CD4-positive, alpha-beta T cell treated with Interleukin-15 for 4 hours (primary cell): ENCODE data around the gene STK39.
A peak's percentile ranks its signal among the peaks of the same experiment; 100 is the strongest.
"Not testable (repeated sequence)": the region's sequence is repeated elsewhere in the genome, so short reads cannot be mapped to it uniquely, and the experiment has no call there.

Experiments used
- DNase-seq: peaks from one replicate; pipeline ENCODE4 v3.0.0-alpha.2; 2020; ENCODE audit warnings: low spot score

Gene STK39

DNA sequence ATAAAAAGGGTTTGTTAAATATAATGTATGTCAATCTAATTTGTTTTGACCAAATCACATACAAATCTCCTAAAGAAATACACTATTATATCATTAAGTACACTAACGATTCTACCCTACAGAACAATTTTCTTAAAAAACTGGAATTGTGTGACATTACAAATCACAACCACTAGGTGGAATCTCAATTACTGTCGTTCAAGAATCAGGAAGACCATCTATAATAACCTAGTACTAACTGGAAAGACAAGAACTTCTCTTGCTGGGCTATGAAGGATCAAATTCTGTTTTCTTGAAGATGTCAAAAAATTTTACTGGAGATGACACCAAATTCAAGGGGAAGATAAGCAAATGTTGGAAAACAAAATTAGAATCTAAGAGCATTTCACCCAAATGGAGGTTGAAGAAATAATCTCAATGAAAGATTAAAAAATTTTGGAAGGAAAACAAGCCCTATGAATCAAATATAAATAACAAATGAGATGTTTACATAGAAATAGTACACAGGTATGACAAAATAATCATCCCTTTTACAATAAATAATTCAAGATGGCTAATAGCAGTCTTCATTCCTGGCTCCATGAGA lies 110.9 kb downstream of the STK39 start:
- DNase-seq: peak; percentile 42

DNA sequence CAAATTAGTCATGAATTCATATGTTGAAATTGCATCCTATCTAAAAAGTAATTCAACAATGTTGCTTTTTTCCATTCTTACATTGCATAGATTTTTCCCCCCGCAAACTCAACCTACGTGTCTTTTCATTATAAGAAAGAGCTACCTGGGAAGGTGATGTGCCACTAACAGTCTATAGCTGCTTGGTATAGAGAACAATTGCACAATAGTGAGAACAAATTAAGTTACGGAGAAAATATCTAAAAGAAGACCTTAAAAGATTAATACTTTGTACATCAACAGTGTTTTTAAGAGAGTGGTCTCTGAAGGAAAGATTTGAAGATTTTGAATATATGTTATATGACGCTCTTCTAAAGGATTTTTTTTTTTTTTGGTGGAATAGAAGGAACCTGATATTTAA lies 111.8 kb downstream of the STK39 start:
- no peak for DNase-seq

DNA sequence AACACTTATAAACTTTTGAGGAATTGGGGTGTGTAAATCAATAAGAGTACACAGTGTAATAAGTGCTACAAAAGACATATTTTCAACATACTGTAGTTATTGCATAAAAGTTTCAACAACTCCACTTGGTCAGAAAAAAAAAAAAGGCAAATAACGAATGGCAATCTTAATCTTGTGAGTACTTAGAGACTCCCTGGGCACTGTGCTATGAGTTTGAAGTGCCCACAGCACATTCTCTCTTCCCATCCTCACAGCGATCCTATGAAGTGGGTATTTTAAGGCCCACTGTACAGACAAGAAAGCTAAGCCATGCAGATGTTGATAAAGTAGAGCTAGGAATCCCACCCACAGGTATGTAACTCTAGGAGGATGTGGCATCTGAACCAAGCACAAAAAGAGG lies 112.3 kb downstream of the STK39 start:
- no peak for DNase-seq

DNA sequence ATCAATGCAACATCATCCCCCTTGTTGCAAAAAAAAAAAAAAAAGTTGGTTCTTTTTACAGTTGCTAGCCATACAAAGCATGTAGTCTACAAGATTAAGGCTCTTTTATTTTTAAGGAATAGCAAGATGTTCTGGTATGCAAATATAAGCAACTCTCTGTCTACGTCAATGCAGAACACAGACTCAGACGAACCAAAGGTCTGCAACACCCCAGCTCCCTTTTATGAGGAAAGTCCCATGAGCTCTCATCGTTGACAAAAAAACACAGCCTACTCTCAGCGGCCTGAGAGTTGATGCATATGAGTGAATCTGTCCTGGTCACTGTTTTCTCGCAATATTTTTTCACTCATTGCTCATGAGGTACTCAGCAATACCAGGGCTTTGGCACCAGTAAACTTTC lies 112.9 kb downstream of the STK39 start:
- DNase-seq: no peak

DNA sequence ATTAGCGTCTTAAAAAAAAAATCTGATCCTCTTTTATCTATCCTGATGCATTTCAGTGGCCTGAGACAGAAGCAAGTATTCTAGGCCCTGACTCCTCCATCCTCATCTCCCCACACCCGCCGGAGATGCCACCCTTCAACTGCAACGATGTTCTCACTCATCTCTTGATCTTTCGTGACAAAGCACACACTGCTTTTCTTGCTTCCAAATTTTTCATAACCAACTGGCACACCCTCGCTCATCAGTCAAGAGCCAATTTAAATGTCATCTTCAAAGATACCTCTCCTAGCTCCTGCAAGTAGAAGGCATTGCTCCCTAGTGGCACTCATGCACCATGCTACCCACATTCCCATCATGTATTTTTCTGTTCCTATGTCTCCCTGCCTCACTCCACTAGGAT lies 115.0 kb downstream of the STK39 start:
- no peak for DNase-seq

DNA sequence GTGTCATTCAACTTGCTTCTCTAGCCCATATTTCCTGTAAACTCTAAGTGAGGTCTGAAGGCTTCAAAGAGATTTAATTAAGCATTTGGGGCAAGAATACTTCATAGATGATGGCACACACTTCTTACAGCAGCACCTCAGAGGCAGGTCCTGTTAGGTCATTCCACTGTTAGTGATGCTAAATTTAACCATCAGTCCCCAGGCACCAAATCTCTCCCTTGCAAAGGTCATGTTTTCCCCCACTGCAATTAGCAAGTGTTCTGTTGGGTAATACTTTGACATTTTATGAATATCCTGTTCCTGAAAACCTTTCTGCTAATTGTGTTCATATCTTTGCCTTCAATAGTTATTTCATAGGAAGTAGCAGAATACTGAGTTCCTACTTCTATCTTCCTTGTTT lies 117.0 kb downstream of the STK39 start:
- no peak for DNase-seq

DNA sequence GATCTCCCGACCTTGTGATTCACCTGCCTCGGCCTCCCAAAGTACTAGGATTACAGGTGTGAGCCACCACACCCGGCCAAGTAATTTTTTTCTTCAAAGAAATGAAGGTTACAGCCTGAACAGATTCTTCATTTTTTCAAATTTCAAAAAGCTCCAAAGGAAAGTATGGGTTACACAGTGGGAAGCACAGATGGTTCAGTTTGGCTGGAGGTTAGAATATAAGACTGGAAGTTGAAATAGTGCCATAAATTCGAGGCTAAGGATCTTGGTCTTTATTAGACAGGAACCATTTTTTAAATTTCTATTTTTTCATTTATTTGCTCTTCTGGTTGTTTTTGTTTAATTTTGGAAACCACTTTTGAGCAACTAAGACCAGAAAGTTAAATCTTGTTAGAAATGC lies 120.0 kb downstream of the STK39 start:
- DNase-seq: no peak

DNA sequence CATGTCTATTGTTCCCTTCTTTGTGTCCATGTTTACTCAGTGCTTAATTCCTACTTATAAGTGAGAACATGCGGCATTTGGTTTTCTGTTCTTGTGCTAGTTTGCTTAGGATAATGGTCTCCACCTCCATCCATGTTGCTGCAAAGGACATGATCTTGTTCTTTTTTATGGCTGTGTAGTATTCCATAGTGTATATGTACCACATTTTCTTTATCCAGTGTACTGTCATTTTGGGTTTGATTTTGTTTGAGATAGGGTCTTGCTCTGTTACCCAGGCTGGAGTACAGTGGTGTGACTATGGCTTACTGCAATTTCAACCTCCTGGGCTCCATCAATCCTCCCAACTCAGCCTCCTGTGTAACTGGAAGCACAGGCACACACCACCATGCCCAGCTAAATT lies 125.2 kb downstream of the STK39 start:
- DNase-seq: not testable (repeated sequence)

DNA sequence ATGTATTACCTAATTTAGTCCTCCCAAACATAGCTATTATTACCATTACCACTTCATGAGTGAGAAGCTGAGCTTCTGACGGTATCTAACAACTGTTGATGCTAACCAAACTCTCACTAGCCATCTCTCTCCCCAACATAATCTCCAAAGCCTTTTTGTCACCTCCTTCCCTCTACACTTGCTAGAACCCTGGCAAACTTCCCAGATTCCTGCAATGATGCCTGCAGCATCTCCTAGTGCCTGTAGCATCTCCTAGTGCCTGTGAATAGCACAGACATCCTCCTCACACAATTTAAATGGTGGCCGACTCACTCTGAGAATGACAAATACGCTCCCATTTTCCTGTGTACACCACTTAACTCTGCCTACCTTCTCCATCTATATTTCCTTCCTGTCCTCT lies 126.7 kb downstream of the STK39 start:
- no peak for DNase-seq

DNA sequence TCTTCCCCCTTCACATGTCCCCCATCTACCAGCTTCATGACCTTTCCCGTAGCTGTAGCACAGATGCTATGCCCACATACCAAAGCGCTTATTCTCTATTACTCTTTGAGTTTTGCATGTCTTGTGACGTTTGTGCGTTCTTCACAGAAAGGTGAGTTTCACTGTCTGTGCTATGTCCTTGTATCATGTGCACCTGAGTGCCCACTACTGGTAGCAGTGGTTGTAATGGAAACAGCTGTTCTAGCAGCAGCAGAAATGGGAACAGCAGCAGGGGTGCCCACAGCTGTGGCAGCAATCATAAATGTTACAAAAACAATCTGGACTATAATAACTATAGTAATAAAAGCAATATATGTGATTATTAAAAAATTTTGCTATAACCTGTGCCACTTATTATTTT lies 127.1 kb downstream of the STK39 start:
- DNase-seq: no peak

DNA sequence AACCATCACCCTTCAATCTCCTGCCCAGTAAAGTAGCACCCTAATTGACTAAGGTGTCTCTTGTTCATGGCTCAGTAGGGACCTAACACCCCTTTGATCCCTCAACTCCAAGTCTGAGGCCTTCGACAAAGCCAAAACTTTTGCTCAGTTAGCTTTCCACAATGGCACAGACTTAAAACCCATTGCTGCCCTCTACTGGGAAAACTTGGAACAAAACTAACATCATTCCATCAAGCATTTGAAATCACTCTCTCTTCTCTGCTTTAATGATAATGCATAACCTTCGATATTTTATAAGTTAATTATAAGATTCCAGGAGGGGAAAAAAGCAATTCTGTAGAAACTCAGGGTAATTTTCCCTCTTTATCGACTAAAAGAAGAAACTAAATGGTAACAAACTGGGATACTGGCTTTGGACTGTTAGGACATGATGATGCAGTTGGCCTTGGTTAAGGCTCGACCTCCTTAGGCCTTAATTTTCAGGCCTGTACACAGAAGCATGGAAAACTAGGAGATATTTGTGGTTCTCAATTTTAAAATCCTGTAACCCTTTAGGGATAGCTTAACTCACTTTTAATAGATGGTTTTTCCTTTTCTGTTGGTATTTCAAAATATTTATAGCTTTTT lies 127.8 kb downstream of the STK39 start:
- peak; percentile 54 for DNase-seq

DNA sequence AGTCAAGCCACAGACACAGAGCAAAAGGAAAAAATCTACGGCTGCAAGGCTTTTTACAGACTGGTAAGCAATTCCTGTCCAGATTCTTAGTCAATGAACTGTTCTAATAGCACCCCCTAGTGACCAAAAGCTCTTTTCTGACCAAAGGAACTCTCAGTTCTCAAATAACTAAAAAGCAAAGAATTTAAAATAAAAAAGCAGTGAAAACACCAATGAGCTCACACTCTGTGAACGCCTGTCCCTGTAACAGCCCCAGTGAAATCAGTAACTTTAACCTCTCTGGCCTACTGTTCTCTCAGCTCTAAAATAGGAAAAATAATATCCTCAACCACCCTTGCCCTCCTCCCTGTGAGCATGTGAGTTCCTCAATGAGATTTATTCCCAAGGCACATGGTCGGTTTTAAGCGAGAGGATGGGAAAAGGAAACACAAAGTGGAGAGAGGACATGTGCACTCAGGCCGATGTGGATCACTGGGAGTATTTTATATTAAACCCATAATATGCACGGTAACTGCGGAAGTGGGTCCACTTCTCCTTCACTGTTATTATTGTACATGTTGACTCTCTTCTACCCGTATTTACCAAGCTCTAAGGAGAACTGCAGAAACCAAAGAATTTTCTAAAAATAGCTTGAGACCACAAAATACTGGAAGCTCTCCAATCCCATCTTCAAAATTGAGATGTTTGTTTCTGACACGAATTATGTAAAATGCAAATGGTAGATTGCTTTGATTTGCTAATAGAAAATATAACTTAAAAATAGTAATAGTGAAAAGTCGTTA lies 128.5 kb downstream of the STK39 start:
- peak; percentile 64 for DNase-seq

DNA sequence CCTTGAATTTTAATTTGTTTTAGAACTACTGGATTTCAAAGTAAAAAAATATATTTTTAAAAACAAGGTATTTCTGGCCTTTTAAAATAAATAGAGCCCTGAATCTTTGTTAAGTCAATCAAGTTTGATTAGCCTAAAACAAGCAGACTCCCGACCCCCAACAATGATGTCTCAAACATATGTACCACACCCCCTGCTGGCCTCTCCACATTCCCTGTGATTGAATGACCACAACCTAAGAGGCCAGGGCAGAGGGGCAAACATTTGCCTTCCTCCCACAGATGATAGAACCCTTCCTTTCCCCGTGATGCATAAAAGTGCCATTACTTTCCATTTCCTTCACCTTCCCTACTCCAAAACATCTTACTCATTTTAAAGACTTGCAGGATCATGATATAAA lies 130.9 kb downstream of the STK39 start:
- DNase-seq: no peak

DNA sequence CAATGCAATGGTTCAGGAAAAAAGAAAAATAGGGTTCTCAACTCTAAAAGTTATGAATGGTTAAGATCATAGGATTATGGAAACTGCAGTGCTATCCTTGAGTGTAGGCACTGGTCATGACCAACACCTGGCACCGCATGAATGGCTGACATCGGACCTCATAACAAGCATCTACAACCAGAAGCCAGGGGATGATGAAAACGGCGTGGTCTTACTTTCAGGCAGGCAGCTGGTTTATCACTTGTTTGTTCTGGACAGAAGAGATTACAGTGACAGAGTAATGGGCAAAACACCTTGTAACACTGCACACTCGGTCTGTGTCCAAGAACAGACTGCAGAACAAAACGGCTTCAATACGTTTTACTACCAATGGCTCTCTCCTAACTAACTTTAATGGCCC lies 132.8 kb downstream of the STK39 start:
- DNase-seq: no peak

DNA sequence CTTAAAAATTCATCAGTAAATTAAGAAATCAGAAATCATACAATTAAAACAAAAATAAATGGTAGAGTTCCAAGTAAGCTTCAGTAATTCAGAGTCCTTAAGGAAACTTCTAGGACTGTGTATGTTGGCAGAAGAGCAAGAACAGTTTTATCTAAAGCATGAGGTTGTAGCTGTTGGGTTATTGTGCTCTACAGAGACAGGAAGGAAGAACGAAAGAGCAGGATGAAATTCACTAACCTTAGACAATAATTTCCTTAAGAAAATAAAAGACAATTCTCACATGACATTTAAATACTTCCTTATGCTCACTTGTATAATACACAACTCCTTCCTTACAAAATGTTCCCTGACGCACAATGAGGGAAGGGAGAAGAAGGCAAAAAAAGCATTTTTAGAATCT lies 133.4 kb downstream of the STK39 start:
- no peak for DNase-seq

DNA sequence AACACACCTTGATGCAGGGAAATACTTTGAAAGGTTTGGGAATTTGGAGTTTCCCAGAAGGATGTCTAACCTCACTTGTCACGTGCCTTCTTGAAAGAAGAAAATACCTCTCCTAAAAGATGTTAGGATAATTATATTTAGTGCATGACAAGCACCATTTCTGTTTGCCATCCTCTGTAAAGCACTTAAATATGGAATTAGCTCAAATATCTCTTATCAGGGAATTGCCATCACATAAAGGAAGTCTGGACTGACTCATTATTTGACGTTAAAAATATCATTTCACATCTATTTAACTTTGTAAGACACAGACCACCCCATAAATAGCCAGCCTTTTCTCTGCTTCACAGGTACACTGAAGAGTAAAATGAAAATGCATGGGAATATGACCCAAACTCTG lies 140.1 kb downstream of the STK39 start:
- no peak for DNase-seq

DNA sequence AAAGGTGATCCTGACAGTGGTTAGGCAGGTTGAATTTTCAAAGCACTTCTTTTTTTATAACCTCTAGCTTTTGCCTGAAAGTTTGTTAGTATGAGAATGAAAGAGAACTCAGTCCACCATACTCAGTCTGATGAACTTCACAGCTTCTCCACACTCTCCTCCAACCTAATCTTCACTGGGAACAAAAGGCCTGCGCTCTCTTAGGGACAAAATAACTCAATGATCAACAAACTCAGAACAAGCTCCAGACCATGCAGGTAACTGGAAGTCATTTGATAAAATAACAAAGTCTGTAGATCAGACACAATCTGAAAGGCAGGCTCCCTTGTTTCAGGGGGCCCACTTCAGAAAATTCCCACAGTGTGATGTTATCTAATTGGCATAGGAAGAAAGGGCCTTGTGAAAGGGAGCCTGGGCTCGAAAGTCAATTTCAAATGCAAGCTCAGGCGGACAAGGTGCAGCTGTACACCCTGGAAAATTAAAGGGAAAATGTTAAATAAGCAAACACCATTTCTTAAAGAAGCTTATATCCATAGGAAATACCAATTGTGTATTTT lies 142.2 kb downstream of the STK39 start:
- DNase-seq: no peak

DNA sequence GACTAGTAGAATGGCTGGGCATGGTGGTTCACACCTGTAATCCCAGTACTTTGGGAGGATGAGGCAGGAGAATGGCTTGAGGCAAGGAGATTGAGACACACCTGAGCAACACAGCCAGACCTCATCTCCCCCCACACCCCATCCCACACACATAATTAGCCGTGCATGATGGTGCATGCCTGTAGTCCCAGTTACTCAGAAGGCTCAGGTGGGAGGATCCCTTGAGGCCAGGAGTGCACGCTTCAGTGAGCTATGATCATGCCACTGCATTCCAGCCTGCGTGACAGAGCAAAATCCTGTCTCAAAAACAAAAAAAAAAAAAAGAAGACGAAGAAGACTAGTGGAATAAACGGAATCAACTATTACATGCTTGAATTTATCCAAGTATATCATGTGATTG lies 150.0 kb downstream of the STK39 start:
- DNase-seq: no peak

DNA sequence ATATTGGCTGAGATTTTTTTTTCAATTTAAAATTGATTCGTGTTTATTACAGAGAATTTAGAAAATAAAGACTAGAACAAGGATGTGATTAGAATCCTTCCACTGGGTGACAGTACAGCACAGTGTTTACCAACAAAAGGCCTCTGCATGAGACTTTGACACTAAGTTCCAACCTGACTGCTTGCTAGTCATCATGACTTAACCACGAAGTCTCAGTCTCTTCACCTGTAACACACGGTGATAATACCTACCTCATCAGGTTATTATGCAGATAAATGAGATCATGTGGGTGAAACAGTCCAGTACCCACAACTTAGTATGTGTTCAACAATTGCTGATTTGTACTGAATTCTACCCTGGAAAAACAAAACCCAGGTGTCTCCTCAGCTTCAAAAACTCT lies 151.2 kb downstream of the STK39 start:
- no peak for DNase-seq

DNA sequence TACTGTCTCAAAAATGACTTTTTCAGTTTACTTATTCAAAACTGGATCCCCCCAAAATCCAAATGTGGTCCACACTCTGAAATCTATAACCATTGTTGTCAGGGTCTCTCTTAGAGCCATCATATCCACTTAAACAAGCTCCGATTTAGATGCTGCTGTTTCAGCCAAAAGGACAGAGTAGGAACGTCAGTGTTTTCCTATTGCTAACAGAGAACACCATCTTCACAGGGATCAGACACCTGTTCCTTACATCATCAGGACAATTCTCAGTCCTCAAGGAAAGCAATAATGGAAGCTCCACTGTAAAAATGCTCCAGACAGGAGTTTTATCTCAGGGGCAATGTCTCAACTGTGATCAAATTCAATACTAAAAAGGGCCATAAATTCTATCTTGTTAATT lies 155.4 kb downstream of the STK39 start:
- DNase-seq: no peak

DNA sequence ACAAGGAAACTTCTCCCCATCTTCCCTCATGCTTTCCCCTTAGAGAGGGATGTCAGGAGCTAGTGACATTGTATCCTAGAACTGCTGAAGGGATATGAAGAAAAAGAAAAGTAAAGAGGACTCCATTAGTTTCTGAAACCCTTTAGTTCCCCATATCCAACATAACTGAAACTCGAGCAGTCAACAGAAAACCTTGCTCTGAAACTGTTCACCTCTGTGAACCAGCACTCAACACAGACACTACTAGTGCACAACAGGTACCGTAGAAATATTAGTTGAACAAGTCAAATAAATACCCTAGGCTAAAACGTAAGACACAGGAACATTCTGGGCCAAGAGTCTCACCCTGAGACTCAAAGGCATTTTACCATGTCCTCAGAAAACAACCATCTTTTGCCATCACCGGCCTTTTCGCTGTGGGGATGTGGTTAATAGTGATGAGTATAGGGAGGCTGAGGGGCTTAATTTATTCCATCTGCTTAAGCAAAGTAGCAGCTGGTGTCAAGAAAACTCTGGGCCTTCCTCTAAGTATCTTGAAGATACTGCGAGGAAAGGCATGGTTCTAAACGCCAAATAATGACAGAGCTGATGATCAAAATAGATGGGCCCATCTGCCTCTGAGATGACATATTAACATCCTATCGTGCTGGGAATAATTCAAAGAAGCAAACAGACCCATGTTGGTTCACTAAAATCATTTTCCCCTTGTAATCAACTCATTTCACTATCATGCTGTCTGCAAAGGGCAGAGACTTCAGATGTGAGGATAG lies 156.8 kb downstream of the STK39 start:
- DNase-seq: no peak

DNA sequence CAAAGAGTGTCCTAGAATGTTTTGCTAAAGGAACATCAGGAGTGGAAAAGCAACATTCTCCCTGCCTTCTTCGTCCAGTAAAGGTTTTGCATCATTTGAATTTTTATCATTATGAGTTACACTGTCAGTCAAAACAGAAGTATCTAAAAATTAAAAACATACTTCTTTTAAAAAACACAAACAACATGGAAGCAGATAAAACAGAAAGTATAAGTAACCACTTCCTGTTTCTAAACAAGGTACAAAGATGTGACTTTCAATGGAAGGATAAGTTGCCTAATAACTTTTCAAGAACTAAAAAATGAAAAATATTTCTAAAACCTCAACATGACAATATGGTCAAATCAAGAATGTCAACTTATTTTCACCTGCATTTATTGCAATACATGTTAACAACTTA lies 158.2 kb downstream of the STK39 start:
- no peak for DNase-seq

DNA sequence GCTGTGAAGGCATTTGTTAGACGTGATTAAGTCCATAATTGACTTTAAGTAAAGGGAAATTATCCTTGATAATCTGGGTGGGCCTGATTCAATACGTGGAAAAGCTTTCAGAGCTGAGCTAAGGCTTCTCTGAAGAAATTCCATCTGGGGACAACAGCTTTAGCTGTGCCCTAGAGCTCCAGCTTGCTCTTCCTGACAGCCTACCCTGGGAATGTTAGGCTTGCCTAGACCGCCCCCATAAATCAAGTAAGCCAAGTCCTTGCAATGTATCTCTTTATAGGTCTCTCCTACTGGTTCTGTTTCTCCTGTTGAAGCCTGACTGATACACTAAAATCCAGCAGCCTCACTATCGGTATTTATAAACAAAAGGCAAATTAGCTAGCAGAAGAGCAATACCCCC lies 160.0 kb downstream of the STK39 start:
- no peak for DNase-seq
